H1 (cell line): ENCODE measurements around the gene ROR1. TPM values are rescaled to one million over a fixed set of nuclear protein-coding genes. Genes with fewer than 3 reads are reported as not detected.

Experiments used
- CTCF ChIA-PET: fragments of 300-600 bp; sonication (Branson Sonifier 250); formaldehyde crosslinking; loops from one replicate; lab custom pipeline; 2021; ENCODE audit not compliant: partially characterized antibody; lab: Charles Lee
- POLR2A ChIA-PET: fragments of 300-600 bp; sonication (Branson Sonifier 250); formaldehyde crosslinking; loops from one replicate; lab custom pipeline; 2021; ENCODE audit warnings: inconsistent platforms; ENCODE audit not compliant: partially characterized antibody; lab: Charles Lee
- DNase-seq, 2 experiments: peaks; one replicate each; pipeline versions ENCODE4 v3.0.0 to v3.0.0-alpha.2; 2010 to 2022; ENCODE audit warnings: low spot score in 2 of 2, low read depth in 1 of 2, mixed read lengths in 1 of 2
- FAIRE-seq: peaks from 2 replicates; lab custom pipeline; 2011; peaks lifted over from hg19 to GRCh38; lab: Jason Lieb, UNC
- H2AFZ ChIP-seq: 2 replicates; pipeline ENCODE4 v1.8.1; 2012; ENCODE audit warnings: low read length, inconsistent platforms
- H2AK5ac ChIP-seq: 2 replicates; pipeline ENCODE4 v1.6.1; 2013; ENCODE audit warnings: low read depth, low read length
- H2BK120ac ChIP-seq: replicated peaks from 2 replicates; pipeline ENCODE3; 2013; ENCODE audit warnings: low read depth, low read length, inconsistent platforms
- H2BK12ac ChIP-seq: 2 replicates; pipeline ENCODE4 v1.6.1; 2013; ENCODE audit warnings: low read depth, low read length
- H2BK15ac ChIP-seq: 2 replicates; pipeline ENCODE4 v1.6.1; 2013; ENCODE audit warnings: low read length
- H2BK20ac ChIP-seq: 2 replicates; pipeline ENCODE4 v1.6.1; 2013; ENCODE audit warnings: low read length
- H2BK5ac ChIP-seq: 2 replicates; pipeline ENCODE4 v1.6.1; 2013; ENCODE audit warnings: low read depth, low read length
- H3K14ac ChIP-seq: 2 replicates; pipeline ENCODE4 v1.6.1; 2013; ENCODE audit warnings: inconsistent platforms; ENCODE audit not compliant: insufficient read length
- H3K18ac ChIP-seq: 2 replicates; pipeline ENCODE4 v1.6.1; 2013; ENCODE audit warnings: low read length; ENCODE audit errors: extremely low read depth
- H3K23ac ChIP-seq: 2 replicates; pipeline ENCODE4 v1.6.1; 2013; ENCODE audit warnings: inconsistent platforms; ENCODE audit not compliant: insufficient read length
- H3K23me2 ChIP-seq: 2 replicates; pipeline ENCODE4 v1.6.1; 2013; ENCODE audit warnings: low read depth, low read length
- H3K27ac ChIP-seq: 2 replicates; pipeline ENCODE4 v1.6.1; 2011; ENCODE audit warnings: low read depth, low read length, inconsistent platforms
- H3K27me3 ChIP-seq, 4 experiments: replicated peaks in 1 of 4; 1 replicate in 1 of 4; 2 replicates in 3 of 4; pipeline versions ENCODE4 v1.6.1 to v1.8.1; 2011 to 2013; ENCODE audit warnings: low read length in 3 of 4, mild to moderate bottlenecking in 3 of 4, inconsistent platforms in 2 of 4, mixed read lengths in 2 of 4, moderate library complexity in 1 of 4; ENCODE audit not compliant: control insufficient read depth in 3 of 4, insufficient read depth in 3 of 4; ENCODE audit errors: extremely low read depth in 1 of 4
- H3K36me3 ChIP-seq, 4 experiments: 2 replicates each; pipeline versions ENCODE4 v1.6.1 to v1.8.1; 2011 to 2013; ENCODE audit warnings: mild to moderate bottlenecking in 4 of 4, low read length in 3 of 4, moderate library complexity in 2 of 4, control low read depth in 1 of 4, inconsistent platforms in 1 of 4; ENCODE audit not compliant: insufficient read depth in 4 of 4, control insufficient read depth in 2 of 4
- H3K4ac ChIP-seq: replicated peaks from 2 replicates; pipeline ENCODE3; 2013; ENCODE audit warnings: low read length, low read depth, mixed read lengths, inconsistent platforms; ENCODE audit not compliant: insufficient read length
- H3K4me1 ChIP-seq, 4 experiments: replicated peaks in 1 of 4; 1 replicate in 1 of 4; 2 replicates in 3 of 4; pipeline versions ENCODE4 v1.6.1 to v1.8.1; 2011 to 2013; ENCODE audit warnings: low read length in 3 of 4, inconsistent platforms in 2 of 4, mixed read lengths in 1 of 4; ENCODE audit not compliant: insufficient read depth in 4 of 4, control insufficient read depth in 3 of 4
- H3K4me2 ChIP-seq, 2 experiments: 2 replicates each; pipeline versions ENCODE4 v1.6.1 to v1.8.1; 2011 to 2013; ENCODE audit warnings: low read depth in 2 of 2, low read length in 2 of 2, control low read depth in 1 of 2, inconsistent platforms in 1 of 2, mild to moderate bottlenecking in 1 of 2; ENCODE audit not compliant: insufficient read depth in 1 of 2
- H3K4me3 ChIP-seq, 4 experiments: fragments of 200-600, 300-600 bp in 1 of 4; sonication (generic), shearing (Covaris generic), sonication (Bioruptor Twin) in 1 of 4; 2 replicates each; pipeline versions ENCODE4 v1.5.1 to v1.8.1; 2011 to 2016; ENCODE audit warnings: low read length in 4 of 4, low read depth in 3 of 4, control low read depth in 2 of 4, inconsistent platforms in 2 of 4, mild to moderate bottlenecking in 2 of 4, mixed read lengths in 1 of 4, moderate library complexity in 1 of 4; ENCODE audit not compliant: insufficient read depth in 2 of 4; ENCODE audit errors: extremely low read depth in 1 of 4
- H3K56ac ChIP-seq: replicated peaks from 2 replicates; pipeline ENCODE3; 2013; ENCODE audit warnings: low read depth, mild to moderate bottlenecking, mixed read lengths, low read length, inconsistent platforms; ENCODE audit not compliant: insufficient read length
- H3K79me1 ChIP-seq: 2 replicates; pipeline ENCODE4 v1.6.1; 2013; ENCODE audit warnings: low read depth, low read length, control low read depth
- H3K79me2 ChIP-seq, 2 experiments: 2 replicates each; pipeline versions ENCODE4 v1.6.1 to v1.8.1; 2012 to 2013; ENCODE audit warnings: low read length in 2 of 2, mild to moderate bottlenecking in 2 of 2, inconsistent platforms in 1 of 2; ENCODE audit not compliant: insufficient read depth in 2 of 2, control insufficient read depth in 1 of 2
- H3K9ac ChIP-seq, 4 experiments: replicated peaks in 1 of 4; 1 replicate in 1 of 4; 2 replicates in 3 of 4; pipeline versions ENCODE4 v1.6.1 to v1.8.1; 2011 to 2013; ENCODE audit warnings: low read depth in 3 of 4, low read length in 3 of 4, control low read depth in 2 of 4, mild to moderate bottlenecking in 2 of 4, moderate library complexity in 2 of 4, inconsistent platforms in 1 of 4; ENCODE audit errors: extremely low read depth in 1 of 4
- H3K9me3 ChIP-seq, 2 experiments: 2 replicates each; pipeline versions ENCODE4 v1.6.1 to v1.8.1; 2012 to 2013; ENCODE audit warnings: mild to moderate bottlenecking in 2 of 2, moderate library complexity in 2 of 2, control low read depth in 1 of 2, inconsistent platforms in 1 of 2, low read depth in 1 of 2, low read length in 1 of 2, mixed read lengths in 1 of 2; ENCODE audit not compliant: insufficient read depth in 2 of 2
- H4K20me1 ChIP-seq, 2 experiments: replicated peaks in 1 of 2; 2 replicates each; pipeline versions ENCODE3 to v1.8.1; 2011 to 2013; ENCODE audit warnings: inconsistent platforms in 2 of 2, low read length in 2 of 2, mild to moderate bottlenecking in 1 of 2; ENCODE audit not compliant: insufficient read depth in 2 of 2, control insufficient read depth in 1 of 2
- H4K5ac ChIP-seq: 2 replicates; pipeline ENCODE4 v1.6.1; 2013; ENCODE audit warnings: low read length, low read depth, mixed read lengths, inconsistent platforms; ENCODE audit not compliant: insufficient read length
- H4K8ac ChIP-seq: 2 replicates; pipeline ENCODE4 v1.8.0; 2013; ENCODE audit warnings: mild to moderate bottlenecking, moderate library complexity, low read length, inconsistent platforms; ENCODE audit not compliant: insufficient read depth; ENCODE audit errors: extremely low read depth
- H4K91ac ChIP-seq: replicated peaks from 2 replicates; pipeline ENCODE3; 2013; ENCODE audit warnings: low read length, mixed read lengths, inconsistent platforms; ENCODE audit not compliant: insufficient read length
- ASH2L ChIP-seq: fragments of 200-600, 300-600 bp; sonication (generic); IDR thresholded peaks from one replicate; pipeline ENCODE4 v1.7.1; 2017; ENCODE audit warnings: low read length
- BACH1 ChIP-seq: IDR thresholded peaks from 2 replicates; pipeline ENCODE4 v1.6.1; 2012; ENCODE audit warnings: low read length, improper control_type of control experiment
- GTF2F1 ChIP-seq: IDR thresholded peaks from 2 replicates; pipeline ENCODE4 v1.6.1; 2012; ENCODE audit warnings: low read depth, low read length, improper control_type of control experiment, borderline replicate concordance
- SIX5 ChIP-seq: IDR thresholded peaks from 2 replicates; pipeline ENCODE4 v1.6.1; 2011; ENCODE audit warnings: mild to moderate bottlenecking, low read depth, low read length
- SP2 ChIP-seq: IDR thresholded peaks from 2 replicates; pipeline ENCODE4 v1.6.1; 2012; ENCODE audit warnings: mild to moderate bottlenecking, low read length, inconsistent platforms
- polyA plus RNA-seq, 7 experiments: library from polyadenylated mRNA; depleted of rRNA in 3 of 7; stranded (reverse) in 5 of 7; unstranded in 2 of 7; fragments of >200 nt in 5 of 7; fragments of 200-250 nt in 2 of 7; gene quantifications; 1 replicate in 5 of 7; 2 replicates in 1 of 7; 4 replicates in 1 of 7; pipeline versions ENCODE4 v1.2.1 to v1.2.3, GENCODE V29; 2011 to 2013; ENCODE audit warnings: missing spikeins in 2 of 7, mixed read lengths in 2 of 7
- total RNA-seq: library from RNA; stranded (reverse); fragmentation: NEBNext Ultra II Directional; extraction: Animal tissue kit (Norgen Biotek cat#: 25700); gene quantifications from 2 replicates; pipeline ENCODE4 v1.2.1, GENCODE V29; 2021

ROR1 gene
- total and polyA plus RNA-seq, 2 of the 8 experiments (the other 6 are each of a cell fraction or from before 2014, with no cell fraction given) = 33.6 to 73.6 TPM

DNA sequence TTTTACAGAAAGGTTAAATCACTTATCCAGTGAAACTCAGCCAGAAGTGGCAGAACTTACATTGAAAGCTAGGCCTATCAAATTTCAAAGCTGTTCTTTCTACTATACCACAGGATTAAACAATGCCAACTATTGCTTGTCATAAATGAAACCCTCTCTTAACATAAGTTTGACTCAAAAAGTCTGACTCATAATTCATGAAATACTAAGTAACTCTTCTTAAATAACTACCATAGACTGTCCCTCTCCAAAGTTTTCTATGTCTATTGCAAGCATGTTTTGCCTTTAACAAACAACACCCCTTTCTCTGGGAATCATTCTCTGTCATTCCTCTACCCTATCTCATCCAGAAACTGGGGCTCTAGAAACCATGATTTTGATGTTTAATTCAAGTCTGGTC is 320.1 kb downstream of the ROR1 start:
- no peak overlapping the region for H2BK5ac ChIP-seq
- no peak overlapping the region for H3K23ac ChIP-seq
- H3K14ac ChIP-seq = no peak overlapping the region
- H2BK120ac ChIP-seq = no peak overlapping the region
- H3K4me1 ChIP-seq = peaks cover 0 to 3% (median 2%) of the 10 kb centered on the region in 4 experiments; a peak in 3 of 7 replicates
- no peaks in the 10 kb centered on the region for H3K27me3 ChIP-seq
- no peak overlapping the region for H3K4ac ChIP-seq
- no peak for DNase-seq
- H3K4me3 ChIP-seq = no peak overlapping the region
- H2AFZ ChIP-seq = no peak overlapping the region
- H4K91ac ChIP-seq = no peak overlapping the region
- no peak overlapping the region for H4K5ac ChIP-seq
- no peaks in the 10 kb centered on the region for H3K36me3 ChIP-seq
- H2AK5ac ChIP-seq = no peak overlapping the region
- H3K9ac ChIP-seq = no peak overlapping the region
- H3K27ac ChIP-seq = no peak overlapping the region
- TF ChIP-seq ASH2L (no peak), GTF2F1 (no peak), BACH1 (no peak), SIX5 (no peak), SP2 (no peak)
- H3K4me2 ChIP-seq = no peak overlapping the region
- ChIA-PET CTCF (no interaction called here), POLR2A (no interaction called here)
- H3K56ac ChIP-seq = no peak overlapping the region
- H2BK12ac ChIP-seq = no peak overlapping the region
- no peak overlapping the region for H2BK20ac ChIP-seq
- H3K79me1 ChIP-seq = no peaks in the 10 kb centered on the region
- H4K8ac ChIP-seq = no peak overlapping the region
- no peaks in the 10 kb centered on the region for H3K23me2 ChIP-seq
- no peak overlapping the region for H3K18ac ChIP-seq
- H2BK15ac ChIP-seq = no peak overlapping the region
- no peaks in the 10 kb centered on the region for H3K9me3 ChIP-seq
- no peaks in the 10 kb centered on the region for H4K20me1 ChIP-seq
- H3K79me2 ChIP-seq = 0 out of 4 replicates have a peak, but pooled peaks cover 0 to 14% of the 10 kb centered on the region in 2 experiments
- FAIRE-seq = no peak
